H1 (cell line): ENCODE measurements around the gene MBD5. TPM values are rescaled to one million over a fixed set of nuclear protein-coding genes. Genes with fewer than 3 reads are reported as not detected.

Source experiments
- CTCF ChIA-PET: fragments of 300-600 bp; sonication (Branson Sonifier 250); formaldehyde crosslinking; loops from one replicate; lab custom pipeline; 2021; ENCODE audit not compliant: partially characterized antibody; lab: Charles Lee
- POLR2A ChIA-PET: fragments of 300-600 bp; sonication (Branson Sonifier 250); formaldehyde crosslinking; loops from one replicate; lab custom pipeline; 2021; ENCODE audit warnings: inconsistent platforms; ENCODE audit not compliant: partially characterized antibody; lab: Charles Lee
- DNase-seq, 2 experiments: peaks; one replicate each; pipeline versions ENCODE4 v3.0.0 to v3.0.0-alpha.2; 2010 to 2022; ENCODE audit warnings: low spot score in 2 of 2, low read depth in 1 of 2, mixed read lengths in 1 of 2
- FAIRE-seq: peaks from 2 replicates; lab custom pipeline; 2011; peaks lifted over from hg19 to GRCh38; lab: Jason Lieb, UNC
- H2AFZ ChIP-seq: 2 replicates; pipeline ENCODE4 v1.8.1; 2012; ENCODE audit warnings: low read length, inconsistent platforms
- H2AK5ac ChIP-seq: 2 replicates; pipeline ENCODE4 v1.6.1; 2013; ENCODE audit warnings: low read depth, low read length
- H2BK120ac ChIP-seq: replicated peaks from 2 replicates; pipeline ENCODE3; 2013; ENCODE audit warnings: low read depth, low read length, inconsistent platforms
- H2BK12ac ChIP-seq: 2 replicates; pipeline ENCODE4 v1.6.1; 2013; ENCODE audit warnings: low read depth, low read length
- H2BK15ac ChIP-seq: 2 replicates; pipeline ENCODE4 v1.6.1; 2013; ENCODE audit warnings: low read length
- H2BK20ac ChIP-seq: 2 replicates; pipeline ENCODE4 v1.6.1; 2013; ENCODE audit warnings: low read length
- H2BK5ac ChIP-seq: 2 replicates; pipeline ENCODE4 v1.6.1; 2013; ENCODE audit warnings: low read depth, low read length
- H3K14ac ChIP-seq: 2 replicates; pipeline ENCODE4 v1.6.1; 2013; ENCODE audit warnings: inconsistent platforms; ENCODE audit not compliant: insufficient read length
- H3K18ac ChIP-seq: 2 replicates; pipeline ENCODE4 v1.6.1; 2013; ENCODE audit warnings: low read length; ENCODE audit errors: extremely low read depth
- H3K23ac ChIP-seq: 2 replicates; pipeline ENCODE4 v1.6.1; 2013; ENCODE audit warnings: inconsistent platforms; ENCODE audit not compliant: insufficient read length
- H3K23me2 ChIP-seq: 2 replicates; pipeline ENCODE4 v1.6.1; 2013; ENCODE audit warnings: low read depth, low read length
- H3K27ac ChIP-seq: 2 replicates; pipeline ENCODE4 v1.6.1; 2011; ENCODE audit warnings: low read depth, low read length, inconsistent platforms
- H3K27me3 ChIP-seq, 4 experiments: replicated peaks in 1 of 4; 1 replicate in 1 of 4; 2 replicates in 3 of 4; pipeline versions ENCODE4 v1.6.1 to v1.8.1; 2011 to 2013; ENCODE audit warnings: low read length in 3 of 4, mild to moderate bottlenecking in 3 of 4, inconsistent platforms in 2 of 4, mixed read lengths in 2 of 4, moderate library complexity in 1 of 4; ENCODE audit not compliant: control insufficient read depth in 3 of 4, insufficient read depth in 3 of 4; ENCODE audit errors: extremely low read depth in 1 of 4
- H3K36me3 ChIP-seq, 4 experiments: 2 replicates each; pipeline versions ENCODE4 v1.6.1 to v1.8.1; 2011 to 2013; ENCODE audit warnings: mild to moderate bottlenecking in 4 of 4, low read length in 3 of 4, moderate library complexity in 2 of 4, control low read depth in 1 of 4, inconsistent platforms in 1 of 4; ENCODE audit not compliant: insufficient read depth in 4 of 4, control insufficient read depth in 2 of 4
- H3K4ac ChIP-seq: replicated peaks from 2 replicates; pipeline ENCODE3; 2013; ENCODE audit warnings: low read length, low read depth, mixed read lengths, inconsistent platforms; ENCODE audit not compliant: insufficient read length
- H3K4me1 ChIP-seq, 4 experiments: replicated peaks in 1 of 4; 1 replicate in 1 of 4; 2 replicates in 3 of 4; pipeline versions ENCODE4 v1.6.1 to v1.8.1; 2011 to 2013; ENCODE audit warnings: low read length in 3 of 4, inconsistent platforms in 2 of 4, mixed read lengths in 1 of 4; ENCODE audit not compliant: insufficient read depth in 4 of 4, control insufficient read depth in 3 of 4
- H3K4me2 ChIP-seq, 2 experiments: 2 replicates each; pipeline versions ENCODE4 v1.6.1 to v1.8.1; 2011 to 2013; ENCODE audit warnings: low read depth in 2 of 2, low read length in 2 of 2, control low read depth in 1 of 2, inconsistent platforms in 1 of 2, mild to moderate bottlenecking in 1 of 2; ENCODE audit not compliant: insufficient read depth in 1 of 2
- H3K4me3 ChIP-seq, 4 experiments: fragments of 200-600, 300-600 bp in 1 of 4; sonication (generic), shearing (Covaris generic), sonication (Bioruptor Twin) in 1 of 4; 2 replicates each; pipeline versions ENCODE4 v1.5.1 to v1.8.1; 2011 to 2016; ENCODE audit warnings: low read length in 4 of 4, low read depth in 3 of 4, control low read depth in 2 of 4, inconsistent platforms in 2 of 4, mild to moderate bottlenecking in 2 of 4, mixed read lengths in 1 of 4, moderate library complexity in 1 of 4; ENCODE audit not compliant: insufficient read depth in 2 of 4; ENCODE audit errors: extremely low read depth in 1 of 4
- H3K56ac ChIP-seq: replicated peaks from 2 replicates; pipeline ENCODE3; 2013; ENCODE audit warnings: low read depth, mild to moderate bottlenecking, mixed read lengths, low read length, inconsistent platforms; ENCODE audit not compliant: insufficient read length
- H3K79me1 ChIP-seq: 2 replicates; pipeline ENCODE4 v1.6.1; 2013; ENCODE audit warnings: low read depth, low read length, control low read depth
- H3K79me2 ChIP-seq, 2 experiments: 2 replicates each; pipeline versions ENCODE4 v1.6.1 to v1.8.1; 2012 to 2013; ENCODE audit warnings: low read length in 2 of 2, mild to moderate bottlenecking in 2 of 2, inconsistent platforms in 1 of 2; ENCODE audit not compliant: insufficient read depth in 2 of 2, control insufficient read depth in 1 of 2
- H3K9ac ChIP-seq, 4 experiments: replicated peaks in 1 of 4; 1 replicate in 1 of 4; 2 replicates in 3 of 4; pipeline versions ENCODE4 v1.6.1 to v1.8.1; 2011 to 2013; ENCODE audit warnings: low read depth in 3 of 4, low read length in 3 of 4, control low read depth in 2 of 4, mild to moderate bottlenecking in 2 of 4, moderate library complexity in 2 of 4, inconsistent platforms in 1 of 4; ENCODE audit errors: extremely low read depth in 1 of 4
- H3K9me3 ChIP-seq, 2 experiments: 2 replicates each; pipeline versions ENCODE4 v1.6.1 to v1.8.1; 2012 to 2013; ENCODE audit warnings: mild to moderate bottlenecking in 2 of 2, moderate library complexity in 2 of 2, control low read depth in 1 of 2, inconsistent platforms in 1 of 2, low read depth in 1 of 2, low read length in 1 of 2, mixed read lengths in 1 of 2; ENCODE audit not compliant: insufficient read depth in 2 of 2
- H4K20me1 ChIP-seq, 2 experiments: replicated peaks in 1 of 2; 2 replicates each; pipeline versions ENCODE3 to v1.8.1; 2011 to 2013; ENCODE audit warnings: inconsistent platforms in 2 of 2, low read length in 2 of 2, mild to moderate bottlenecking in 1 of 2; ENCODE audit not compliant: insufficient read depth in 2 of 2, control insufficient read depth in 1 of 2
- H4K5ac ChIP-seq: 2 replicates; pipeline ENCODE4 v1.6.1; 2013; ENCODE audit warnings: low read length, low read depth, mixed read lengths, inconsistent platforms; ENCODE audit not compliant: insufficient read length
- H4K8ac ChIP-seq: 2 replicates; pipeline ENCODE4 v1.8.0; 2013; ENCODE audit warnings: mild to moderate bottlenecking, moderate library complexity, low read length, inconsistent platforms; ENCODE audit not compliant: insufficient read depth; ENCODE audit errors: extremely low read depth
- H4K91ac ChIP-seq: replicated peaks from 2 replicates; pipeline ENCODE3; 2013; ENCODE audit warnings: low read length, mixed read lengths, inconsistent platforms; ENCODE audit not compliant: insufficient read length
- BACH1 ChIP-seq: IDR thresholded peaks from 2 replicates; pipeline ENCODE4 v1.6.1; 2012; ENCODE audit warnings: low read length, improper control_type of control experiment
- POLR2A ChIP-seq, 2 experiments: IDR thresholded peaks; 1 replicate in 1 of 2; 2 replicates in 1 of 2; pipeline ENCODE4 v1.6.1; 2011; ENCODE audit warnings: low read depth in 2 of 2, low read length in 2 of 2, mild to moderate bottlenecking in 2 of 2; ENCODE audit errors: control extremely low read depth in 1 of 2
- POLR2AphosphoS5 ChIP-seq: IDR thresholded peaks from 2 replicates; pipeline ENCODE4 v1.6.1; 2011; ENCODE audit warnings: low read depth, low read length
- WGBS, 2 experiments: shearing (Covaris generic) in 1 of 2; methylation state at CpG; one replicate each; pipeline versions ENCODE4 v1.1.6 to v1.1.7; 2013 to 2015; ENCODE audit warnings: low lambda C conversion rate in 2 of 2, mixed read lengths in 2 of 2, inconsistent platforms in 1 of 2, low coverage in 1 of 2, missing lambda C conversion rate in 1 of 2; ENCODE audit not compliant: insufficient replicate concordance in 2 of 2, insufficient coverage in 1 of 2, insufficient read length in 1 of 2; ENCODE audit errors: extremely low coverage in 1 of 2, missing lambda C conversion rate in 1 of 2; 5-methylcytosine and 5-hydroxymethylcytosine counted together
- polyA plus RNA-seq, 7 experiments: library from polyadenylated mRNA; depleted of rRNA in 3 of 7; stranded (reverse) in 5 of 7; unstranded in 2 of 7; fragments of >200 nt in 5 of 7; fragments of 200-250 nt in 2 of 7; gene quantifications; 1 replicate in 5 of 7; 2 replicates in 1 of 7; 4 replicates in 1 of 7; pipeline versions ENCODE4 v1.2.1 to v1.2.3, GENCODE V29; 2011 to 2013; ENCODE audit warnings: missing spikeins in 2 of 7, mixed read lengths in 2 of 7
- total RNA-seq: library from RNA; stranded (reverse); fragmentation: NEBNext Ultra II Directional; extraction: Animal tissue kit (Norgen Biotek cat#: 25700); gene quantifications from 2 replicates; pipeline ENCODE4 v1.2.1, GENCODE V29; 2021

The MBD5 gene
- total and polyA plus RNA-seq, 2 of the 8 experiments (the other 6 are each of a cell fraction or from before 2014, with no cell fraction given): 9.7 to 29.4 TPM

- 78% methylated on average over 8 of the region's 8 CpGs; no CpG with 5 or more reads in 1 of the 2 experiments for WGBS, 2 experiments
- Histone ChIP-seq H3K4ac (no peak overlapping the region), H4K5ac (no peak overlapping the region), H3K4me1 (no peaks in the 10 kb centered on the region), H3K23ac (no peak overlapping the region), H3K23me2 (no peaks in the 10 kb centered on the region; the same call in 1 of the 2 replicates), H3K56ac (no peak overlapping the region), H4K91ac (no peak overlapping the region), H3K27ac (no peak overlapping the region), H3K36me3 (no peaks in the 10 kb centered on the region), H3K18ac (no peak overlapping the region), H4K8ac (no peak overlapping the region; the same call in 1 of the 2 replicates), H2BK5ac (no peak overlapping the region), H2AK5ac (no peak overlapping the region), H2BK120ac (no peak overlapping the region), H2BK15ac (no peak overlapping the region), H2BK20ac (no peak overlapping the region), H4K20me1 (no peaks in the 10 kb centered on the region), H3K9ac (no peak overlapping the region), H2BK12ac (no peak overlapping the region), H3K27me3 (no peaks in the 10 kb centered on the region), H3K79me1 (no peaks in the 10 kb centered on the region), H3K79me2 (no peaks in the 10 kb centered on the region), H3K9me3 (no peaks in the 10 kb centered on the region), H3K4me3 (no peak overlapping the region), H3K14ac (no peak overlapping the region), H2AFZ (no peak overlapping the region), H3K4me2 (no peak overlapping the region)
- ChIA-PET POLR2A (no interaction called here), CTCF (interaction anchor here (1.2 to 4.3 kb wide), 3 partner anchors 12 to 594 kb away, joined by 3 to 18 read pairs (median 5); no protein-coding TSS in a partner anchor)
- no peak for TF ChIP-seq POLR2A (IDR thresholded peaks at IDR 0.05; ENCODE audit: control extremely low read depth in 1 of 2, low read depth in 2 of 2, low read length in 2 of 2)
- TF ChIP-seq POLR2AphosphoS5: no peak
- no peak for TF ChIP-seq BACH1
- DNase-seq (no peak), FAIRE-seq (no peak)
Observed at GRCh38 chr2:148529745-148530144, 508.9 kb downstream of the MBD5 start.
